ENCODE results near the gene EVI2B.
"Not testable (repeated sequence)": the region's sequence is repeated elsewhere in the genome, so short reads cannot be mapped to it uniquely, and the experiment has no call there.

The EVI2B gene

DNA sequence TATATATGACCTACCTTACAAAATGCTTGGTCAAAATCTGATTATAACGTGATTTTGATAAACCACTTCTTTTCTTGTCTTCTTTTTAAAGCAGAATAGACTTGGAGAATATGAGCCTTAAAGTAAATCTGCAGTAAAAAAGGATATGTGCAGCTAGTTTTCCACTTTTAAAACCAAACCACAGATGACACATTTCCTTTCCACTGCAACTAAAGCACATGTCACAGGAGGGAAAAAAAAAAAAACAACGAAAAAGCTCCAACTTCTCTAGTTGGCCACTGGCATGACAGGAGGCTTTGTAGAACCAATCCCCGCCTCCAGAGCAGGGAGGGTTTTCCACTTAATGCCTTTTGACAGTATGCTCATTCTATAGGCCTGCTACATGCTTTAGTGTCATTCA, 7.6 kb upstream of the EVI2B start, which contains the start of gene EVI2A:
Gene EVI2A (minus strand): TSS at position 142 of the 400 bp plus-strand sequence. CDS start 2,609 bp downstream, outside the sequence.
- DNase-seq (ENCODE audit: low read depth), result peak; percentile 67
- H3K4me3 ChIP-seq (ENCODE audit: low read depth, low read length), result peak within 1 kb of the TSS; percentile 1
- in situ Hi-C loops (cut with HindIII; ENCODE audit: low sequenced_read_pairs), result no loop called here
- TF ChIP-seq, protein P1, sequence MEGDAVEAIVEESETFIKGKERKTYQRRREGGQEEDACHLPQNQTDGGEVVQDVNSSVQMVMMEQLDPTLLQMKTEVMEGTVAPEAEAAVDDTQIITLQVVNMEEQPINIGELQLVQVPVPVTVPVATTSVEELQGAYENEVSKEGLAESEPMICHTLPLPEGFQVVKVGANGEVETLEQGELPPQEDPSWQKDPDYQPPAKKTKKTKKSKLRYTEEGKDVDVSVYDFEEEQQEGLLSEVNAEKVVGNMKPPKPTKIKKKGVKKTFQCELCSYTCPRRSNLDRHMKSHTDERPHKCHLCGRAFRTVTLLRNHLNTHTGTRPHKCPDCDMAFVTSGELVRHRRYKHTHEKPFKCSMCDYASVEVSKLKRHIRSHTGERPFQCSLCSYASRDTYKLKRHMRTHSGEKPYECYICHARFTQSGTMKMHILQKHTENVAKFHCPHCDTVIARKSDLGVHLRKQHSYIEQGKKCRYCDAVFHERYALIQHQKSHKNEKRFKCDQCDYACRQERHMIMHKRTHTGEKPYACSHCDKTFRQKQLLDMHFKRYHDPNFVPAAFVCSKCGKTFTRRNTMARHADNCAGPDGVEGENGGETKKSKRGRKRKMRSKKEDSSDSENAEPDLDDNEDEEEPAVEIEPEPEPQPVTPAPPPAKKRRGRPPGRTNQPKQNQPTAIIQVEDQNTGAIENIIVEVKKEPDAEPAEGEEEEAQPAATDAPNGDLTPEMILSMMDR (IDR thresholded peaks at IDR 0.05; ENCODE audit: low read depth, low read length, missing control alignments), result no peak

DNA sequence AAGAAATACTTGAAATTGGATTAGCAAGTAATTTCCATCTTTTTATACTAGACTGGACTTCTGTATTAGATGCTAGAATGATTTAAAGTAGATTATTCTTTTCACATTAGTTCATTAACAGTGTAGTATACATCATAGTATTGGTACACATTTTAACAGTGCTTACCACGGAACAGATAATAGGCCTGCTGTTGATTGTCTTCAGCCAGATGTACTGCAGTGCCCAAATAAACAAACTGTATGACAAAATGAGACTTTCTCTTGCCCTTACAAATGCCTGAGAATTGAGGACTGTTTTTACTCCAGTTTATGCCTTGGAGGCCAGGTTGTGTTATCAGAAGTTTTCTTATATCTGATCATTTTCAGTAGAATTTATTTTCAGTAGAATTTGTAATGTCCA, 6.9 kb upstream of the EVI2B start:
- no peak for DNase-seq (ENCODE audit: low read depth)
- TF ChIP-seq, protein P1 (IDR thresholded peaks at IDR 0.05; ENCODE audit: low read depth, low read length, missing control alignments), result no peak
- in situ Hi-C loops (cut with HindIII; ENCODE audit: low sequenced_read_pairs), result no loop called here
- H3K4me3 ChIP-seq (ENCODE audit: low read depth, low read length), result peak overlapping the region; percentile 1

DNA sequence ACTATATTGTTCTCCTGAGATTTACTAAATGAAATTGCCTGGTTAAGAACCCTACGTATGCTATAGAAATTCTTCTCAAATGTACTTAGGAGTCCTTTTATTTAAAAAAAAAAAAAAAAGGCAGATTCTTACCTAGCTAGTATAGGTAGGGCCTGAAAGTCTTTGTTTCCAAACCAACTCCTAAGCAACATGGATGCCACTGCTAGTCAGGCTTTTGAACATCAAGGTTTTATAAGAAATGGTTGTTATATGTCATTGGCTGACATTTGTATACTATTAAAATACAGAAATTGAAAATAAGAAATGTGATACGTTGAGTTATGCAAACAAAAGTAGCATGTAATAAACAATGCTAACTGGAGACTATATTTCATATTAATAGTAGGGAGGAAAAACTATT, 6.4 kb upstream of the EVI2B start:
- in situ Hi-C loops (cut with HindIII; ENCODE audit: low sequenced_read_pairs), result no loop called here
- H3K4me3 ChIP-seq (ENCODE audit: low read depth, low read length), result no peak overlapping the region
- TF ChIP-seq, protein P1 (IDR thresholded peaks at IDR 0.05; ENCODE audit: low read depth, low read length, missing control alignments), result no peak
- DNase-seq (ENCODE audit: low read depth), result no peak

DNA sequence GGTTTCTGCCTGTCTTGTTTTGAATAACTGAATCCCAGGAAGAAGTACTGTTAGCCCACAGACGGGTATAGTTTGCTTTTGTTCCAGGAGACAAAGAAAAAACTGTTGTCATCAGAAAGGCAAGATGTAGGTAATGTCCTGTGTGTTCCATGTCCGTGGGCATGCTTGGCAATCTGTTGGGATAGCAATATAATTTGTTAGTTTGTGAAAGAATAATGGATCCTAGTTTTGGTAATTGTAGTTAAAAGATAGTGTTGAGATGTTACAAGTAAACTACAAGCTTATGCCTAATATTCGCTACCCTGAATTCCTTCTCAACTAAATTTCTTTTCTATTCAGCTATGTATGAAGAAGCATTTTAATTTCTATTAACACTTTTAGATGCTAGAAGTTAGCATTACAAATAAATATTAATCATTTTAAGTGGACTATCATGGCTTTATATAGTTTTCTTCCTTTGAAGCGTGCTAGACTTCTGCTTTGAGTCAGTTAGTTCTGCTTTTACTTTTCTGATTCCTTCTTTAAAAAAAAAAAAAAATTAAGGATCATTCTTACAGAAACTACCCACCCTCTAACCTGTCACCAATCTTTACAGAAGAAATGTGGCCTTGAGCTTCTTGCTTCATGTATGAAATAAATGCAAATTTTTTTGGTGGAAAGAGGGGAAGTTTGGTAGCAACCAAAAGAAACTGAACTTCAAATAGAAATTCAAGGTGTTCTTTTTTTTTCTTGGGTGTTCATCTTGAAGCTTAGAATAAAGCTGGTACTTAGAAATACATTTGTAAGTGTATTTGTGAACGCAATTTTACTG, 5.2 kb upstream of the EVI2B start:
- TF ChIP-seq, protein P1 (IDR thresholded peaks at IDR 0.05; ENCODE audit: low read depth, low read length, missing control alignments), result no peak
- H3K4me3 ChIP-seq (ENCODE audit: low read depth, low read length), result peak overlapping the region; percentile 18
- no peak for DNase-seq (ENCODE audit: low read depth)
- in situ Hi-C loops (cut with HindIII; ENCODE audit: low sequenced_read_pairs), result no loop called here

DNA sequence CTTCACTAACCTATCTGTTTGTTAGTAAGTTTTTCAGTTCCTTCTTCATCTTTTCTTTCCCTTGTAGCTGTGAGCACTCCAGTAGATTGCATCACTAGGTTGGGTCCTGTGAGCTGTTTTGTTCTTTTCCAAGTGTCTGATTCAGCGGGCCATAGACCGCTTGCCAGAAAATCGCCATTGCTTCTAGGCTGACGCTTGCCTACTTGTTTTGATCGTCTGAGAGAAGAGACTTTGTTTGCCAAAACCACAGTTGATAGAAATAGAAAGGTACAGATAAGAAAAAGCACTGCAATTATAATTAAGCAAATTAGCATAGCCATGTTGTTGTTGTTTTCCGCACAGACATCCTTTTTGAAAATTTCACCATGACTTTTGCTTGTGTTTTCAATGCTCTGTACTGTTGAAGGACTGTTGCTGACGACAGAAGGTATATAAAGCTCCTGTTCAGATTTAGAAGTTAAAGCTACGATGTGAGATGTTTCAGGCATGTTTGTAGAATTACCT, 4.5 kb upstream of the EVI2B start:
- TF ChIP-seq, protein P1 (IDR thresholded peaks at IDR 0.05; ENCODE audit: low read depth, low read length, missing control alignments), result no peak
- H3K4me3 ChIP-seq (ENCODE audit: low read depth, low read length), result peak overlapping the region; percentile 18
- in situ Hi-C loops (cut with HindIII; ENCODE audit: low sequenced_read_pairs), result no loop called here
- peak; percentile 91 for DNase-seq (ENCODE audit: low read depth)

DNA sequence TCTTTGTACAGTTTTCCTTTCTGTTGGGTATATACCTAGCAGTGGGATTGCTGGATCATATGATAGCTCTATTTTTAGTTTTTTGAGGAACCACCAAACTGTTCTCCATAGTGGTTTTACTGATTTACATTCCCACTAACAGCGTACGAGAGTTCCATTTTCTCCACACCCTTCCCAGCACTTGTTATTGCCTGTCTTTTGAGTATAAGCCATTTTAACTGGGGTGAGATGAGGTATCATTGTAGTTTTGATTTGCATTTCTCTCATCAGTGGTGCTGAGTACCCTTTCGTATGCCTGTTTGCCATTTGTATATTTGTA, 887 bp upstream of the EVI2B start:
- in situ Hi-C loops (cut with HindIII; ENCODE audit: low sequenced_read_pairs), result no loop called here
- no peak overlapping the region for H3K4me3 ChIP-seq (ENCODE audit: low read depth, low read length)
- DNase-seq (ENCODE audit: low read depth), result no peak
- TF ChIP-seq, protein P1 (IDR thresholded peaks at IDR 0.05; ENCODE audit: low read depth, low read length, missing control alignments), result no peak

DNA sequence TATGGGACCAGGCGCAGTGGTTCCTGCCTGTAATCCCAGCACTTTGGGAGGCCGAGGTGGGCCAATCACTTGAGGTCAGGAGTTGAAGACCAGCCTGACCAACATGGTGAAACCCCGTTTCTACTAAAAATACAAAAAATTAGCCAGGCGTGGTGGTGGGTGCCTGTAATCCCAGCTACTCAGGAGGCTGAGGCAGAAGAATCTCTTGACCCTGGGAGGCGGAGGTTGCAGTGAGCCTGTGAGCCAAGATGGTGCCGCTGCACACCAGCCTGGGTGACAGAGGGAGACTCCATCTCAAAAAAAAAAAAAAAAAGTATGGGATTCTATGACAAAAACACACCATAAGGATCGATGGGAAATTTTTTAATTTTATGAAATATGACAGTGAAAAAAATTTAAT, 1.6 kb downstream of the EVI2B start:
- DNase-seq (ENCODE audit: low read depth); in situ Hi-C loops (cut with HindIII; ENCODE audit: low sequenced_read_pairs): not testable (repeated sequence)

More for the DNA sequence above, 1.6 kb downstream of the EVI2B start:
- H3K4me3 ChIP-seq (ENCODE audit: low read depth, low read length), result not testable (repeated sequence)
